SK-N-SH treated with all-trans-retinoic acid at 6 μM for 48 hours (cell line): ENCODE data around the gene ATG16L1.
A peak's percentile ranks its signal among the peaks of the same experiment; 100 is the strongest.

ENCODE experiments used
- ATAC-seq: fragments of 200-7000 bp; cut with Tn5 transposase; 3 replicates; pipeline ENCODE4 v1.9.1; 2020; ENCODE audit warnings: mild to moderate bottlenecking, moderate library complexity
- ARNTL ChIP-seq: fragments of 450-650 bp; formaldehyde crosslinking; IDR thresholded peaks from 2 replicates; pipeline ENCODE4 v1.5.0; 2020; ENCODE audit warnings: low read depth, mild to moderate bottlenecking, moderate library complexity, borderline replicate concordance
- BACH2 ChIP-seq: fragments of 250-450 bp; sonication (Bioruptor Pico); IDR thresholded peaks from 2 replicates; pipeline ENCODE4 v1.9.0; 2021; ENCODE audit warnings: mild to moderate bottlenecking, borderline replicate concordance
- CREB5 ChIP-seq: fragments of 250-450 bp; sonication (Bioruptor Pico); IDR thresholded peaks from 2 replicates; pipeline ENCODE4 v1.5.1; 2020; ENCODE audit warnings: low read depth, mild to moderate bottlenecking, moderate library complexity
- CSDC2 ChIP-seq: fragments of 250-450 bp; sonication (Bioruptor Pico); IDR thresholded peaks from 2 replicates; pipeline ENCODE4 v1.5.0; 2020; ENCODE audit warnings: mild to moderate bottlenecking, moderate library complexity
- CSRNP3 ChIP-seq: fragments of 250-450 bp; sonication (Bioruptor Pico); IDR thresholded peaks from 2 replicates; pipeline ENCODE4 v1.5.1; 2021; ENCODE audit warnings: mild to moderate bottlenecking, moderate library complexity
- ESRRG ChIP-seq: fragments of 250-450 bp; sonication (Bioruptor Pico); IDR thresholded peaks from 2 replicates; pipeline ENCODE4 v1.6.1; 2021; ENCODE audit warnings: mild to moderate bottlenecking
- GLIS3 ChIP-seq: fragments of 250-450 bp; sonication (Bioruptor Pico); IDR thresholded peaks from 2 replicates; pipeline ENCODE4 v1.5.0; 2020; ENCODE audit warnings: mild to moderate bottlenecking, moderate library complexity
- ISL1 ChIP-seq: fragments of 250-450 bp; sonication (Bioruptor Pico); IDR thresholded peaks from 2 replicates; pipeline ENCODE4 v2.1.2; 2022; ENCODE audit warnings: mild to moderate bottlenecking, moderate library complexity
- OSR1 ChIP-seq: fragments of 250-450 bp; sonication (Bioruptor Pico); IDR thresholded peaks from 2 replicates; pipeline ENCODE4 v1.8.0; 2022; ENCODE audit warnings: moderate library complexity, mild to moderate bottlenecking, inconsistent platforms
- PATZ1 ChIP-seq: fragments of 250-450 bp; sonication (Bioruptor Pico); IDR thresholded peaks from 2 replicates; pipeline ENCODE4 v1.8.0; 2020; ENCODE audit warnings: mild to moderate bottlenecking, moderate library complexity, borderline replicate concordance
- POU6F1 ChIP-seq: fragments of 250-450 bp; sonication (Bioruptor Pico); IDR thresholded peaks from 2 replicates; pipeline ENCODE4 v1.8.0; 2021; ENCODE audit warnings: low read depth, mild to moderate bottlenecking, moderate library complexity, borderline replicate concordance
- PPARA ChIP-seq: fragments of 250-450 bp; sonication (Bioruptor Pico); IDR thresholded peaks from 2 replicates; pipeline ENCODE4 v1.5.0; 2020; ENCODE audit warnings: mild to moderate bottlenecking, borderline replicate concordance
- RARB ChIP-seq: fragments of 250-450 bp; sonication (Bioruptor Pico); IDR thresholded peaks from 2 replicates; pipeline ENCODE4 v1.8.0; 2021; ENCODE audit warnings: mild to moderate bottlenecking, moderate library complexity
- SNAI2 ChIP-seq: fragments of 250-450 bp; sonication (Bioruptor Pico); IDR thresholded peaks from 2 replicates; pipeline ENCODE4 v1.5.0; 2020; ENCODE audit warnings: mild to moderate bottlenecking, moderate library complexity
- TCF4 ChIP-seq: fragments of 250-450 bp; sonication (Bioruptor Pico); IDR thresholded peaks from 2 replicates; pipeline ENCODE4 v1.8.0; 2021; ENCODE audit warnings: mild to moderate bottlenecking, moderate library complexity, borderline replicate concordance
- TOX ChIP-seq: fragments of 250-450 bp; sonication (Bioruptor Pico); IDR thresholded peaks from 2 replicates; pipeline ENCODE4 v1.8.0; 2021; ENCODE audit warnings: mild to moderate bottlenecking, moderate library complexity, borderline replicate concordance
- TSHZ2 ChIP-seq: fragments of 250-450 bp; sonication (Bioruptor Pico); IDR thresholded peaks from 2 replicates; pipeline ENCODE4 v1.5.0; 2020; ENCODE audit warnings: mild to moderate bottlenecking, moderate library complexity
- ZC3H10 ChIP-seq: fragments of 250-450 bp; sonication (Bioruptor Pico); IDR thresholded peaks from 2 replicates; pipeline ENCODE4 v1.5.1; 2021; ENCODE audit warnings: mild to moderate bottlenecking, moderate library complexity
- ZFP3 ChIP-seq: fragments of 250-450 bp; sonication (Bioruptor Pico); IDR thresholded peaks from 2 replicates; pipeline ENCODE4 v1.5.0; 2020; ENCODE audit warnings: mild to moderate bottlenecking, moderate library complexity
- ZFP30 ChIP-seq: fragments of 450-650 bp; formaldehyde crosslinking; IDR thresholded peaks from 2 replicates; pipeline ENCODE4 v1.5.0; 2022; ENCODE audit warnings: mild to moderate bottlenecking, moderate library complexity
- ZNF565 ChIP-seq: fragments of 450-650 bp; formaldehyde crosslinking; conservative IDR thresholded peaks from 2 replicates; pipeline ENCODE4 v1.5.0; 2020; ENCODE audit warnings: low read depth, mild to moderate bottlenecking, moderate library complexity
- ZNF70 ChIP-seq: fragments of 450-650 bp; formaldehyde crosslinking; IDR thresholded peaks from 2 replicates; pipeline ENCODE4 v1.5.0; 2020; ENCODE audit warnings: mild to moderate bottlenecking, moderate library complexity
- ZNF8 ChIP-seq: fragments of 450-650 bp; formaldehyde crosslinking; IDR thresholded peaks from 2 replicates; pipeline ENCODE4 v1.5.0; 2020; ENCODE audit warnings: mild to moderate bottlenecking, moderate library complexity

Gene ATG16L1

GRCh38 chr2:233241803-233242202, 9.7 kb upstream of the ATG16L1 start:
- ATAC-seq, result peak; percentile 18; the same call in 1 of the 3 replicates
- no peak for TF ChIP-seq CSRNP3
- no peak for TF ChIP-seq TCF4
- TF ChIP-seq POU6F1 (CRISPR knock-in tag), result no peak
- no peak for TF ChIP-seq PATZ1 (CRISPR knock-in tag)
- TF ChIP-seq TSHZ2 (CRISPR knock-in tag), result no peak
- TF ChIP-seq SNAI2, result no peak
- no peak for TF ChIP-seq OSR1 (CRISPR knock-in tag)
- TF ChIP-seq BACH2 (CRISPR knock-in tag), result no peak
- TF ChIP-seq ZFP3 (CRISPR knock-in tag), result no peak
- no peak for TF ChIP-seq ZC3H10
- no peak for TF ChIP-seq ZNF8
- no peak for TF ChIP-seq ZNF565 (CRISPR knock-in tag)
- TF ChIP-seq ZNF70, result no peak
- TF ChIP-seq ISL1 (CRISPR knock-in tag), result no peak
- TF ChIP-seq ZFP30, result no peak
- no peak for TF ChIP-seq CSDC2 (CRISPR knock-in tag)
- TF ChIP-seq ARNTL (CRISPR knock-in tag), result no peak
- no peak for TF ChIP-seq ESRRG
- no peak for TF ChIP-seq CREB5
- no peak for TF ChIP-seq TOX (CRISPR knock-in tag)
- TF ChIP-seq, all 23 proteins: peak for 0

GRCh38 chr2:233242231-233242927, 9.1 kb upstream of the ATG16L1 start:
- TF ChIP-seq ZNF8, result no peak
- no peak for TF ChIP-seq GLIS3 (CRISPR knock-in tag)
- no peak for TF ChIP-seq ZNF70
- TF ChIP-seq ARNTL (CRISPR knock-in tag), result no peak
- TF ChIP-seq ZFP3 (CRISPR knock-in tag), result no peak
- peak; percentile 72 for ATAC-seq

GRCh38 chr2:233243348-233243747, 8.1 kb upstream of the ATG16L1 start:
- ATAC-seq, result no peak
- no peak for TF ChIP-seq CSRNP3
- no peak for TF ChIP-seq ESRRG
- TF ChIP-seq PPARA (CRISPR knock-in tag), result no peak
- no peak for TF ChIP-seq ZNF8
- TF ChIP-seq CSDC2 (CRISPR knock-in tag), result no peak
- no peak for TF ChIP-seq ZFP30
- no peak for TF ChIP-seq RARB (CRISPR knock-in tag)
- TF ChIP-seq TSHZ2 (CRISPR knock-in tag), result no peak
- TF ChIP-seq PATZ1 (CRISPR knock-in tag), result no peak
- TF ChIP-seq GLIS3 (CRISPR knock-in tag), result no peak
